AG04450 (cell line): ENCODE results near the gene UBXN2A. TPM values are rescaled to one million over a fixed set of nuclear protein-coding genes. Genes with fewer than 3 reads are reported as not detected.

Experiments used
- CTCF ChIA-PET: fragments of 300-600, 350-600 bp; formaldehyde crosslinking; extraction: SDS; loops from one replicate; lab custom pipeline; 2022; ENCODE audit warnings: antibody characterized with exemption, inconsistent platforms; lab: Charles Lee
- POLR2A ChIA-PET: fragments of 350-600 bp; formaldehyde crosslinking; extraction: SDS; loops from one replicate; lab custom pipeline; 2021; ENCODE audit warnings: antibody characterized with exemption, inconsistent platforms; lab: Yijun Ruan, JAX
- DNase-seq: peaks from one replicate; pipeline ENCODE4 v3.0.0-alpha.2; 2011; ENCODE audit warnings: low read depth, low spot score
- H3K27ac ChIP-seq: one replicate; pipeline ENCODE4 v1.5.1; 2012; ENCODE audit warnings: low read depth, low read length, control low read depth
- H3K27me3 ChIP-seq: one replicate; pipeline ENCODE4 v1.6.0; 2012; ENCODE audit warnings: low read length; ENCODE audit not compliant: control insufficient read depth, insufficient read depth
- H3K4me3 ChIP-seq: 2 replicates; pipeline ENCODE4 v1.5.1; 2011; ENCODE audit warnings: mild to moderate bottlenecking, low read depth, low read length, control low read depth
- H3K9me3 ChIP-seq: 2 replicates; pipeline ENCODE4 v1.5.1; 2012; ENCODE audit warnings: low read length; ENCODE audit not compliant: control insufficient read depth, insufficient read depth
- polyA plus RNA-seq: library from polyadenylated mRNA; depleted of rRNA; stranded (reverse); fragments of >200 nt; gene quantifications from 2 replicates; pipeline ENCODE4 v1.2.3, GENCODE V29; 2011
- TF ChIP-seq, protein P1 (sequence below): IDR thresholded peaks from 2 replicates; pipeline ENCODE4 v1.5.1; 2011; ENCODE audit warnings: low read depth, low read length, control low read depth, inconsistent platforms

UBXN2A gene
- polyA plus RNA-seq, 1 experiment, result 13.1 TPM

DNA sequence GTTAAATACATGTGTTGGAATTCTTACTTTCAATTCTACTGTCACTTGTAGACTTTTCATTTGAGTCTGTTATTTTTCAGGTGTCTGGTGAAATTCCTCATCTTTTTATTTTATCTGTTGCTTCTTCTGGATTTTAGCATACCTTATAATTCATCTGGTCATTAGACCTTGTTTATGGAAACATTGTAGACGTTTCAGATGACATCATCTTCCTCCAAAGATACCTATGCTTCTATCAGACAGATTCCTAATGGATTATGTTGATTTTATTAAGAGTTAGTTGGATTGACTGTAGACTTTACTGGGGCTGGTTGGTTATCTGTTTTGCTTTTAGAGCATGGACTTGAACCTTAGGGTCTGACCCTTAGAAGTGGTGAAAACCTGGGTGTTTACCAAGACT, 54.3 kb downstream of the UBXN2A start:
- Histone ChIP-seq H3K4me3 (no peak overlapping the region), H3K27me3 (no peaks in the 10 kb centered on the region), H3K27ac (no peak overlapping the region), H3K9me3 (no peaks in the 10 kb centered on the region)
- ChIA-PET POLR2A (no interaction called here), CTCF (interaction anchor here (2.7 kb wide), 1 partner anchor 67 kb away, joined by 7 read pairs; the partner anchor contains the start of gene ATAD2B)
- no peak for DNase-seq
- TF ChIP-seq, protein P1, sequence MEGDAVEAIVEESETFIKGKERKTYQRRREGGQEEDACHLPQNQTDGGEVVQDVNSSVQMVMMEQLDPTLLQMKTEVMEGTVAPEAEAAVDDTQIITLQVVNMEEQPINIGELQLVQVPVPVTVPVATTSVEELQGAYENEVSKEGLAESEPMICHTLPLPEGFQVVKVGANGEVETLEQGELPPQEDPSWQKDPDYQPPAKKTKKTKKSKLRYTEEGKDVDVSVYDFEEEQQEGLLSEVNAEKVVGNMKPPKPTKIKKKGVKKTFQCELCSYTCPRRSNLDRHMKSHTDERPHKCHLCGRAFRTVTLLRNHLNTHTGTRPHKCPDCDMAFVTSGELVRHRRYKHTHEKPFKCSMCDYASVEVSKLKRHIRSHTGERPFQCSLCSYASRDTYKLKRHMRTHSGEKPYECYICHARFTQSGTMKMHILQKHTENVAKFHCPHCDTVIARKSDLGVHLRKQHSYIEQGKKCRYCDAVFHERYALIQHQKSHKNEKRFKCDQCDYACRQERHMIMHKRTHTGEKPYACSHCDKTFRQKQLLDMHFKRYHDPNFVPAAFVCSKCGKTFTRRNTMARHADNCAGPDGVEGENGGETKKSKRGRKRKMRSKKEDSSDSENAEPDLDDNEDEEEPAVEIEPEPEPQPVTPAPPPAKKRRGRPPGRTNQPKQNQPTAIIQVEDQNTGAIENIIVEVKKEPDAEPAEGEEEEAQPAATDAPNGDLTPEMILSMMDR, result no peak

DNA sequence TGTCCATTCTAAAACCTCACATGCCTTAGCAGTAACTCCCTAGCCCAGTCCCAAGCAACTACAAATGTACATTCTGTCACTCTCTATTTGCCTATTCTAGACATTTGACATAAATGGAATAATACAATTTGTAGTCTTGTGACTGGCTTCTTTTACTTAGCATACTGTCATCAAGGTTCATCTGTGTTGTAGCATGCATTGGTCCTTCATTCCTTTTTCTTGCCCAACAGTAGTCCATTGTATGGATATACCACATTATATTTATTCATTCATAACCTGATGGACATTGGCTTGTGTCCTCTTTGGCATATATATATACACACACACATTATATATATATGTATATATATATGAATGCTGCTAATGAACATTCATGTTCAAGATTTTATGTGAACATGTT, 67.4 kb downstream of the UBXN2A start:
- Histone ChIP-seq H3K27me3 (no peaks in the 10 kb centered on the region), H3K9me3 (no peaks in the 10 kb centered on the region; the same call in 1 of the 2 replicates), H3K27ac (no peak overlapping the region), H3K4me3 (no peak overlapping the region)
- CTCF ChIA-PET, result interaction anchor here (0.8 kb wide), 1 partner anchor 183 kb away, joined by 3 read pairs; no protein-coding TSS in a partner anchor
- TF ChIP-seq, protein P1, result no peak
- DNase-seq, result no peak
- POLR2A ChIA-PET, result no interaction called here

DNA sequence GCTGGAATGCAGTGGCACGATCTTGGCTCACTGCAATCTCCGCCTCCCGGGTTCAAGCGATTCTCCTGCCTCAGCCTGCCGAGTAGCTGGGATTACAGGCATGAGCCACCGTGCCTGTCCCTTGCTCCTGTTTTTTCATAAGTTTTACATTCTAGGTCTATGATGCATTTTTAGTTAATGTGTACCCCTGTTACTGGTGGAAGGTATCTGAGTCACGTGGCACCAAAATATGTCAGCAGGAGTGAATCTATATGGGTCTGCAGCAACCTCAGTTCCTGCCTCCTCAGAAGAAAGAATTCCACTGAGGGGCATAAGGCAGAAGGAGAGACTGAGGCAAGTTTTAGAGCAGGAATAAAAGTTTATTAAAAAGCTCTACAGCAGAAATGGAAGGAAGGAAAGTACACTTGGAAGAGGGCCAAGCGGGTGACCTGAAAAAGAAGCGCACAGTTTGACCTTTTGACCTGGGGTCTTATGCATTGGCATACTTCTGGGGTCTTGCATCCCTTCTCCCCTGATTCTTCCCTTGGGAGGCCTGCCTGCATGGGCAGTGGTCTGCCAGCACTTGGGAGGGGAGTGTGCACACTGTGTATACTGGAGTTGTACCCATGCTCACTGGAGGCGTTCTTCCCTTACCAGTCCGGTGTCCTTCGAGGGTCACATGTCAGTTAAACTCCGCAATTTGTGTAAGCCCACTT, 68.6 kb downstream of the UBXN2A start:
- TF ChIP-seq, protein P1, result no peak
- Histone ChIP-seq H3K4me3 (no peak overlapping the region), H3K27ac (no peak overlapping the region), H3K9me3 (no peaks in the 10 kb centered on the region; the same call in 1 of the 2 replicates), H3K27me3 (no peaks in the 10 kb centered on the region)
- CTCF ChIA-PET, result interaction anchor here (0.6 kb wide), 1 partner anchor 401 kb away, joined by 3 read pairs; no protein-coding TSS in a partner anchor
- POLR2A ChIA-PET, result no interaction called here
- DNase-seq, result no peak

DNA sequence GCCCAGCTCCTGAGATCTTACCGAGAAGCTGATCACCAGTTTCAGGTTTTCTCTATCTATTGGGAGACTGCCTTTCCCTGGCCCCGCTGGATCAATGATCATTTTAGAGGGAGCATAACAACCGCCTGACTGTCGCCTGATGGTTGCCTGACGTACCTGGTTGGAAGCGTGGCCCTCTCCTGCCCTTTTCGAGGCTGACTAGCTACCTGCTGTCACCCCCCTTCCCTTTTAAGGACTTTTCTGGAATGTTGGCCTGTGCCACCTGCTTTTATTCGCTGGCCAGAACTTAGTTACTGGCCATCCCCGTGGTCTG, 69.1 kb downstream of the UBXN2A start:
- H3K9me3 ChIP-seq, result no peaks in the 10 kb centered on the region; the same call in 1 of the 2 replicates
- H3K4me3 ChIP-seq, result no peak overlapping the region
- POLR2A ChIA-PET, result no interaction called here
- TF ChIP-seq, protein P1, result no peak
- no peaks in the 10 kb centered on the region for H3K27me3 ChIP-seq
- CTCF ChIA-PET, result interaction anchor here (0.6 kb wide), 1 partner anchor 401 kb away, joined by 3 read pairs; no protein-coding TSS in a partner anchor
- no peak overlapping the region for H3K27ac ChIP-seq
- no peak for DNase-seq
